Endothelial cell of umbilical vein (primary cell): Measurements from ENCODE around the gene ACTL8. TPM values are rescaled to one million over a fixed set of nuclear protein-coding genes. Genes with fewer than 3 reads are reported as not detected.

Experiments
- BruUV-seq: library from RNA; stranded (reverse); fragments of 400-500 nt; replicated peaks from 2 replicates; lab custom pipeline; 2021; lab: Mats Ljungman, UMichigan
- CTCF ChIA-PET: fragments of 300-600, 350-600 bp; sonication (Branson Sonifier 250); formaldehyde crosslinking; loops from one replicate; lab custom pipeline; 2021; ENCODE audit warnings: antibody characterized with exemption, inconsistent platforms; lab: Charles Lee
- POLR2A ChIA-PET: fragments of 300-600, 350-600 bp; sonication (Branson Sonifier 250); formaldehyde crosslinking; loops from one replicate; lab custom pipeline; 2021; ENCODE audit warnings: antibody characterized with exemption, inconsistent platforms; lab: Charles Lee
- DNase-seq: peaks from one replicate; pipeline ENCODE4 v3.0.0-alpha.2; 2011; ENCODE audit warnings: low read depth, low spot score
- FAIRE-seq: peaks from 2 replicates; lab custom pipeline; 2011; peaks lifted over from hg19 to GRCh38; lab: Jason Lieb, UNC
- H2AFZ ChIP-seq: 2 replicates; pipeline ENCODE4 v1.6.0; 2012; ENCODE audit warnings: low read depth, low read length, control low read depth, inconsistent platforms
- H3K27ac ChIP-seq: 2 replicates; pipeline ENCODE4 v1.5.1; 2011; ENCODE audit warnings: low read depth, mild to moderate bottlenecking, control low read depth, low read length, moderate library complexity; ENCODE audit not compliant: insufficient read depth
- H3K27me3 ChIP-seq, 2 experiments: 2 replicates each; pipeline versions ENCODE4 v1.6.0 to v1.6.1; 2011; ENCODE audit warnings: low read length in 2 of 2, mixed read lengths in 1 of 2; ENCODE audit not compliant: control insufficient read depth in 2 of 2, insufficient read depth in 2 of 2
- H3K36me3 ChIP-seq, 2 experiments: 2 replicates in 1 of 2; 3 replicates in 1 of 2; pipeline ENCODE4 v1.5.1; 2011; ENCODE audit warnings: low read length in 2 of 2, mild to moderate bottlenecking in 1 of 2, moderate library complexity in 1 of 2; ENCODE audit not compliant: control insufficient read depth in 2 of 2, insufficient read depth in 2 of 2; ENCODE audit errors: extremely low read depth in 1 of 2
- H3K4me1 ChIP-seq: 3 replicates; pipeline ENCODE4 v1.5.1; 2011; ENCODE audit warnings: mild to moderate bottlenecking, low read length; ENCODE audit not compliant: control insufficient read depth, insufficient read depth; ENCODE audit errors: extremely low read depth
- H3K4me2 ChIP-seq: 2 replicates; pipeline ENCODE4 v1.6.1; 2011; ENCODE audit warnings: low read length, control low read depth, mixed read lengths; ENCODE audit not compliant: insufficient read depth
- H3K4me3 ChIP-seq, 3 experiments: fragments of 200-600 bp in 1 of 3; sonication (generic), shearing (Covaris generic) in 1 of 3; replicated peaks in 1 of 3; 2 replicates each; pipeline ENCODE4 v1.5.1; 2011 to 2016; ENCODE audit warnings: control low read depth in 3 of 3, low read length in 3 of 3, mild to moderate bottlenecking in 2 of 3, inconsistent platforms in 1 of 3, low read depth in 1 of 3, moderate library complexity in 1 of 3; ENCODE audit not compliant: insufficient read depth in 1 of 3
- H3K79me2 ChIP-seq: 2 replicates; pipeline ENCODE4 v1.6.0; 2012; ENCODE audit warnings: low read length, inconsistent platforms; ENCODE audit not compliant: control insufficient read depth, insufficient read depth
- H3K9ac ChIP-seq: replicated peaks from 2 replicates; pipeline ENCODE3; 2011; ENCODE audit warnings: low read length, control low read depth; ENCODE audit not compliant: insufficient read depth; ENCODE audit errors: extremely low read depth
- H3K9me1 ChIP-seq: replicated peaks from 3 replicates; pipeline ENCODE4 v1.6.0; 2011; ENCODE audit warnings: mild to moderate bottlenecking, low read length; ENCODE audit not compliant: control insufficient read depth, insufficient read depth; ENCODE audit errors: extremely low read depth
- H3K9me3 ChIP-seq: replicated peaks from 2 replicates; pipeline ENCODE4 v1.5.1; 2012; ENCODE audit warnings: low read length, inconsistent platforms; ENCODE audit not compliant: control insufficient read depth, insufficient read depth
- H4K20me1 ChIP-seq: replicated peaks from 2 replicates; pipeline ENCODE3; 2011; ENCODE audit warnings: mild to moderate bottlenecking, low read length; ENCODE audit not compliant: control insufficient read depth, insufficient read depth; ENCODE audit errors: extremely low read depth
- CTCF ChIP-seq, 2 donors: IDR thresholded peaks; 1 replicate in 1 of 2; 2 replicates in 1 of 2; pipeline ENCODE4 v1.5.1; 2011; ENCODE audit warnings: low read length in 2 of 2, mild to moderate bottlenecking in 2 of 2, moderate library complexity in 2 of 2, control low read depth in 1 of 2, inconsistent platforms in 1 of 2, low read depth in 1 of 2; ENCODE audit not compliant: insufficient read depth in 1 of 2; ENCODE audit errors: extremely low read depth in 1 of 2
- EZH2 ChIP-seq: IDR thresholded peaks from 2 replicates; pipeline ENCODE4 v1.6.1; 2012; ENCODE audit warnings: borderline replicate concordance, low read depth, mild to moderate bottlenecking, moderate library complexity, low read length, inconsistent platforms; ENCODE audit not compliant: severe bottlenecking
- FOS ChIP-seq: IDR thresholded peaks from 2 replicates; pipeline ENCODE4 v1.6.1; 2011; ENCODE audit warnings: mild to moderate bottlenecking, low read length, moderate library complexity, borderline replicate concordance; ENCODE audit not compliant: insufficient read depth
- GATA2 ChIP-seq: IDR thresholded peaks from 2 replicates; pipeline ENCODE4 v1.7.0; 2011; ENCODE audit warnings: low read depth, mild to moderate bottlenecking, moderate library complexity, mixed read lengths, low read length; ENCODE audit not compliant: insufficient read length, insufficient read depth
- JUN ChIP-seq: IDR thresholded peaks from 2 replicates; pipeline ENCODE4 v1.6.1; 2011; ENCODE audit warnings: borderline replicate concordance, low read depth; ENCODE audit not compliant: insufficient read length, insufficient read depth
- MAX ChIP-seq: IDR thresholded peaks from 2 replicates; pipeline ENCODE4 v1.6.1; 2011; ENCODE audit not compliant: insufficient read depth, insufficient read length
- MYC ChIP-seq: IDR thresholded peaks from one replicate; pipeline ENCODE4 v1.6.1; 2011; ENCODE audit warnings: mild to moderate bottlenecking, low read depth, low read length
- POLR2A ChIP-seq: IDR thresholded peaks from 2 replicates; pipeline ENCODE4 v1.6.1; 2012; ENCODE audit warnings: low read depth, mild to moderate bottlenecking, control low read depth, low read length
- POLR2AphosphoS5 ChIP-seq: IDR thresholded peaks from 2 replicates; pipeline ENCODE4 v1.6.1; 2012; ENCODE audit warnings: low read depth, mild to moderate bottlenecking, control low read depth, low read length, moderate library complexity; ENCODE audit not compliant: insufficient read depth
- dilution Hi-C: fragments of 300-500 bp; cut with MboI; formaldehyde crosslinking; loops from one replicate; pipeline ENCODE4 v1.15.0; 2019; ENCODE audit warnings: low sequenced_read_pairs; ENCODE audit not compliant: extremely low pct_ligation_motif_present
- intact Hi-C: fragments of 100-400 bp; cut with micrococcal nuclease; formaldehyde crosslinking; loops from one replicate; pipeline ENCODE4 v1.10.0; 2022
- polyA plus RNA-seq, 4 experiments: library from polyadenylated mRNA; depleted of rRNA in 3 of 4; stranded (reverse) in 3 of 4; unstranded in 1 of 4; fragments of >200 nt; gene quantifications; 2 replicates each; pipeline versions ENCODE4 v1.2.1 to v1.2.3, GENCODE V29; 2011 to 2012; ENCODE audit warnings: missing spikeins in 1 of 4
- total RNA-seq: library from RNA; stranded (reverse); gene quantifications from 2 replicates; pipeline ENCODE4 v1.2.3, GENCODE V29; 2021

ACTL8 gene
- total and polyA plus RNA-seq, 2 donors (not counting 3 experiments of a cell fraction or from before 2014, with no cell fraction given), result not detected

- Histone ChIP-seq H3K36me3 (no peaks in the 10 kb centered on the region), H3K4me3 (no peak overlapping the region), H3K79me2 (no peaks in the 10 kb centered on the region), H2AFZ (no peak overlapping the region), H3K27ac (no peak overlapping the region), H3K4me2 (no peak overlapping the region), H3K27me3 (no peaks in the 10 kb centered on the region), H3K9me3 (peaks cover 3% of the 10 kb centered on the region), H3K9ac (no peak overlapping the region), H3K9me1 (no peaks in the 10 kb centered on the region), H3K4me1 (no peaks in the 10 kb centered on the region), H4K20me1 (no peaks in the 10 kb centered on the region)
- ChIA-PET CTCF (no interaction called here), POLR2A (no interaction called here)
- DNase-seq (no peak), FAIRE-seq (no peak)
- intact Hi-C loops, result no loop called here
- no TSS peak for BruUV-seq
- TF ChIP-seq GATA2 (no peak), FOS (no peak), MYC (no peak), POLR2AphosphoS5 (no peak), POLR2A (no peak), CTCF (IDR thresholded peaks at IDR 0.05; ENCODE audit: extremely low read depth in 1 of 2, insufficient read depth in 1 of 2, low read depth in 1 of 2, low read length in 2 of 2) (no peak)
- dilution Hi-C loops, result no loop called here
These were observed 90.5 kb downstream of the ACTL8 start for GRCh38 chr1:17845583-17845982.

- Histone ChIP-seq H3K9me1 (no peaks in the 10 kb centered on the region), H3K9ac (no peak overlapping the region), H3K4me3 (no peak overlapping the region), H2AFZ (no peak overlapping the region), H4K20me1 (no peaks in the 10 kb centered on the region), H3K9me3 (peaks cover 3% of the 10 kb centered on the region), H3K4me2 (no peak overlapping the region), H3K36me3 (no peaks in the 10 kb centered on the region), H3K4me1 (no peaks in the 10 kb centered on the region), H3K27ac (no peak overlapping the region), H3K79me2 (no peaks in the 10 kb centered on the region), H3K27me3 (no peaks in the 10 kb centered on the region)
- CTCF ChIA-PET, result no interaction called here
- POLR2A ChIA-PET, result no interaction called here
- dilution Hi-C loops, result no loop called here
- TF ChIP-seq GATA2 (no peak), MAX (no peak), JUN (no peak), MYC (no peak), CTCF (IDR thresholded peaks at IDR 0.05; ENCODE audit: extremely low read depth in 1 of 2, insufficient read depth in 1 of 2, low read depth in 1 of 2, low read length in 2 of 2) (no peak), POLR2AphosphoS5 (no peak), EZH2 (no peak), POLR2A (no peak), FOS (no peak)
- FAIRE-seq (no peak), DNase-seq (no peak)
- intact Hi-C loops, result no loop called here
- no TSS peak for BruUV-seq
These were observed 91.2 kb downstream of the ACTL8 start for GRCh38 chr1:17846341-17846740.
